Kasumi-1 (cell line): ENCODE data around the gene RFPL4A.
"Not testable (repeated sequence)": the region's sequence is repeated elsewhere in the genome, so short reads cannot be mapped to it uniquely, and the experiment has no call there.

Source experiments
- DNase-seq, 2 experiments: peaks; one replicate each; lab custom pipeline; 2025; lab: John Stamatoyannopoulos, UW

Gene RFPL4A

DNA sequence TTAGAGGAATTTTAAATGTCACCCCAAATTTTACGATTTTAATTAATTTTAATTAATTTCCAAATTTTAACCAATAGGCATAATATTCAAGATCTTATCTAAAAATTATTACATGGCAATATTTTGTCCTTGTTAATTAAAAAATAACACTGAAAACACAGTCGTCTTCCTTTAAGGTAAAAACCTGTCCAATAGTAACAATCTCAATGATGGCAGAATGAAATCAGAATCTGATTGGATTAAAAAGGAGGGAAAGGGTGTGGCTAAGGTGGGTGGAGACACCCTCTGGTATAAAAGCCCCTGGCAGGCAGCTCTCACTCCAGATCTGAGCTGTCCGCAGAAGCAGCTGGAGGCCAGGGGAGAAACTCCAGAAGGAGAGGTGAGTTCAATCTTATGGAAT, at the start of gene RFPL4A:
Gene RFPL4A, plus strand, starts transcription at position 301 of the 400 bp plus-strand sequence. CDS start 2,704 bp downstream, outside the sequence.
- DNase-seq, result not testable (repeated sequence)

DNA sequence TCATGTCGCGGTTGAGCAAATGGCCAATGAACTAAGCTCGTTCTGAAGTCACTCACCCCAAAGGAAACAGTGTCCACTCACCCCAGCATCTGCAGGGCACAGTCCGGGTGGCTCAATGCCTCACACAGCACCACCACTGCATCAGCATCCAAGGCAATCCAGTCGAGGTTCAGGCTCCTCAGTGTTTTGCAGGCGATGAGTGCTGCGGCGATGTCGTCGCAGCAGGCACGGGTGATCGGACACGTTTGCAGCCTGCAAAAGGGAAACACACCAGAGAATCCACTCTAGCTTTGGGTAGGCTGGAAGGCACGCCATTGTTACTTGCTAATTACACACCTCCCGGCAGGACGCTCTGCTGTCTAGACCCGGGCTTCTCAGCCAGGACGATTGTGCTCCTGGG, 47.2 kb upstream of the RFPL4A start:
- no peak for DNase-seq

DNA sequence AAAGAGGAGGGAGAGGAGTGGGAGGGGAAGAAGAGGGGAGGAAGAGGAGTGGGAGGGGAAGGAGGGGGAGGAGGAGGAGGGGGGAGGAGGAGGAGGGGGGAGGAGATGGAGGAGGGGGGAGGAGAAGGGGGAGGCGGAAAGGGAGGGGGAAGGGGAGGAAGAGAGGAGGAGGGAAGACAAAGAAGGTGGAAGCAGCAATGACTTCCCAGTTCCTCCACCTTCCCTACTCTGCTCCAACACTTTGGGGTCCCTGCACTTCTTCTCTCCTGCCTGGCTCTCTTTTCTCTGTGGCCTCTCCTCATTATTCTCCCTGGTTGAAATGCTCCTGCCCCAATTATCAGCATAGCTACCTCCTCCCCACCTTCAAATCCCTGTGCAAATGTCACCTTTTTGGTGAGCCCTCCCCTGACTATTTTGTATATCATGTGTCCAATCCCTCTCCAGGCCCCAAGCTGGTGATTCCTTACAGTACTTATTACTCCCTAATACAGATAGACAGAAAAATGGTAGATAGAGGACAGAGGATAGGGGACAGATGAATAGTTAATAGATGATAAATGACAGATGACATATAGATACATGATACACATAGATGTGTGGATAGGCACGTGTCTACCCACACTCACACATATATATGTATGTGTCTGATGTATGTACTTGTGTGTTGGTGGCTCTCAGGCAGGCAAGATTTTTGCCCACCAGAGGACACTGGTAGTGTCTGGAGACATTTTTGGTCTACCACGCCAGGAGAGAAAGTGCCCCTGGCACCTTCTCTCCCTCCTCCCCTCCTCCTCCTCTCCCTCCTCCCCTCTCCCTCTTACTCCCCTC, 45.9 kb upstream of the RFPL4A start:
- DNase-seq, result no peak

DNA sequence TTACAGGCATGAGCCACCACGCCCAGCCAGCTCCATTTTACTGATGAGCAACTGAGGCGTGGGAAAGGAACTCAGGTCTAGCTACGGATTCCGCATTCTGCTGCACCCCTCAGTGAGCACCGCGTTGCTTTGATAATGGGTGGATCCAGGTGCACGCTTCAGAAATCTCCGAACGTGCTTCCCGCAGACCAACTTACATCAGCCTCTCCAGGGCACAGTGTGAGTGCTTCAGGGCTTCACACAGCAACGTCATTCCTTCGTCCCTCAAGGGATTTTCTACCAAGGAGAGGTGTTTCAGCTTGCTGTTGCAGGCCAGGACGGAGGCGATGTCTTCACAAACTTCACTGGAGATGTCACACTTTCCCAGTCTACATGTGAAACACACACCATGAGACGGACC, 42.4 kb upstream of the RFPL4A start:
- DNase-seq, result no peak

DNA sequence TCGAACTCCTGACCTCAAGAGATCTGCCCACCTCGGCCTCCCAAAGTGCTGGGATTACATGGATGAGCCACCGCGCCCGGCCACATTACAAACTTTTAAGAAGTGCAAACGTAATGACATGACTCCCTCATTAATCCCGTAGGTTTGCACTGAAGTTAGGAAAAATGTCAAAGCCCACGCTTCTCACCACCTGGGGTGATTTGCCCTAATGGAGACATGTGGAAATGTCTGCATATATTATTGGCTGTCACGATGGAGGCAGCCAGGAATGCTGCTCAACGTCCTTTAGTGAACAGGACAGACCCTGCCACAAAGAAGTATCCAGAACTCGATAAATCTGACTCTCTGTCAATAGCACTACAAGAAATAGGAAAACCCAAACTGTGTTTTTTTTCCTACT, 41.6 kb upstream of the RFPL4A start:
- DNase-seq, result no peak

DNA sequence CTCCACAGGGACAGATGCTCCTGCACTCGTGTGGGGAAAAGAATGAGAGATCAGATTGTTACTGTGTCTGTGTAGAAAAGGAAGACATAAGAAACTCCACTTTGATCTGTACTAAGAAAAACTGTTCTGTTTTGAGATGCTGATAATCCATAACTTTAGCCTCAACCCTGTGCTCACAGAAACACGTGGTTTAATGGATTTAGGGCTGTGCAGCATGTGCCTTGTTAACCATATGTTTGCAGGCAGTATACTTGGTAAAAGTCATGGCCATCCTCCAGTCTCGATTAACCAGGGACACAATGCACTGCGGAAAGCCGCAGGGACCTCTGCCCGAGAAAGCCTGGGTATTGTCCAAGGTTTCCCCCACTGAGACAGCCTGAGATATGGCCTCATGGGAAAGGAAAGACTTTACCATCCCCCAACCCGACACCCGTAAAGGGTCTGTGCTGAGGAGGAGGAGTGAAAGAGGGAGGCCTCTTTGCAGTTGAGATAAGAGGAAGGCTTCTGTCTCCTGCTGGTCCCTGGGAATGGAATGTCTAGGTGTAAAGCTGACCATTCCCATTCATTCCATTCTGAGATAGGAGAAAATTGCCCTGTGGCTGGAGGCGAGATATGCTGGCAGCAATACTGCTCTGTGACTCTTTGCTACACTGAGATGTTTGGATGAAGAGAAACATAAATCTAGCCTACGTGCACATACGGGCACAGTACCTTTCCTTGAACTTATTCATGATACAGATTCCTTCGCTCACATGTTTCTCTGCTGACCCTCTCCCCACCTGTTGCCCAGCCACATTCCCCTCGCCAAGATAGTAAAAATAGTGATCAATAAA, 40.8 kb upstream of the RFPL4A start:
- not testable (repeated sequence) for DNase-seq

DNA sequence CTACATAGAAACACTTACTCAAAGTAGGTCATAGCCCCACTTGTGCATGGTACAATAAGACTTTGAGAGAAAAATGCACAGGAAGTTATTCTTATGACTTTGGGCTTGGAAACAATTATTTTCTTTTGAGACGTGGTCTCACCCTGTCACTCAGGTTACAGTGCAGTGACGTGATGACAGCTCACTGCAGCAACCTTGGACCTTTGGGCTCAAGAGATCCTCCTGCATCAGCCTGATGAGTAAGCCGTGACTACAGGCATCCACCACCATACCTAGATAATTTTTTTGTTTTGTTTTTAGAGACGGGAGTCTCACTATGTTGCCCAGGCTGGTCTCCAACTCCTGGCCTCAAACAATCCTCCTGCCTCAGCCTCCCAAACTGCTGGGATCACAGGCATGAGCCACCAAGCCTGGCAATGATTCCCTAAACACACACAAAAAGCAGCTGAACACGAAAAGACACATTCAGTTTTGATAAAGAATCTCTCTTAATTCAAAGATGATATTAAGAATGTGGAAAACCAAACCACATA, 38.6 kb upstream of the RFPL4A start:
- DNase-seq, result no peak

DNA sequence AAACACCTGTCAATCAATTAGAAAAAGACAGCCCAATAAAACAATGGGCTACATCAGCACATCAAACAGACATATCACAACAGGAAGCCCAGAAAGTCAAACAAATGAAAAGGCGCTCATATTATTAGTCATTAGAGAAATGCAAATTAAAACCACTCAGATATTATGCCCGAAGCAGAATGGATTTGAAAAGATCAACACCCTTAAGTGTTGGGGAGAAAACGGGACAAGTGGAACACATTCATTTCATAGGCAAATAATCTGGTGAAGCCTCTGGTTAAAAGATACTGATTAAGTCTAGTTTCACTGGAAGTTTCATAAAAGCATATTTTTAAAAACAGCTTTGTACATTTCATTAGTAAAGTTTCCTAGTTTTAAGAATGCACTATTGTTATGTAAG, 38.1 kb upstream of the RFPL4A start:
- no peak for DNase-seq

DNA sequence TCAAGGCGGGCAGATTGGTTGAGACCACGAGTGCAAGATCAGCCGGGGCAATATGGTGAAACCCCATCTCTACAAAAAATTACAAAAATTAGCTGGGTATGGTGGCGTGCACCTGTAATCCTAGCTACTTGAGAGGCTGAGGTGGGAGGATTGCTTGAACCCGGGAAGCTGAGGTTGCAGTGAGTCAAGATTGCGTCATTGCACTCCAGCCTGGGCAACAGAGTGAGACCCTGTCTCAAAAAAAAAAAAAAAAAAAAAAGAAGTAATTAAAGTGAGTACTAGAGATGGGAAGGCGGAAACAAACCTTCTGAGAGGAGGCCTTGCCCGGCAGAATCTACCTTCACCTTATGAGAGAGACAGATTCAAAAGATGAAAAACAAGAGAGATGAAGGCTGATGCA, 35.4 kb upstream of the RFPL4A start:
- no peak for DNase-seq

DNA sequence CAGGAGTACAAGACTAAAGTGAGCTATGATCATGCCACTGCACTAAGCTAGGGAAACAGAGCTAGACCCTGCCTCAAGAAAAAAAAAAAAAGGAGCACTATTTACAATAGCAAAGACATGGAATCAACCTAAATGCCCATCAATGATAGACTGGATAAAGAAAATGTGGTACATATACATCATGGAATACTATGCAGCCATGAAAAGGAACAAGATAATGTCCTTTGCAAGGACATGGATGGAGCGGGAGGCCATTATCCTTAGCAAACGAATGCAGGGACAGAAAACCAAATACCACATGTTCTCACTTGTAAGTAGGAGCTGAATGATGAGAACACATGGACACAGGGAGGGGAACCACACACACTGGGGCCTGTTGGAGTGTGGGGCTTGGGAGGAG, 28.5 kb upstream of the RFPL4A start:
- DNase-seq, result not testable (repeated sequence)

DNA sequence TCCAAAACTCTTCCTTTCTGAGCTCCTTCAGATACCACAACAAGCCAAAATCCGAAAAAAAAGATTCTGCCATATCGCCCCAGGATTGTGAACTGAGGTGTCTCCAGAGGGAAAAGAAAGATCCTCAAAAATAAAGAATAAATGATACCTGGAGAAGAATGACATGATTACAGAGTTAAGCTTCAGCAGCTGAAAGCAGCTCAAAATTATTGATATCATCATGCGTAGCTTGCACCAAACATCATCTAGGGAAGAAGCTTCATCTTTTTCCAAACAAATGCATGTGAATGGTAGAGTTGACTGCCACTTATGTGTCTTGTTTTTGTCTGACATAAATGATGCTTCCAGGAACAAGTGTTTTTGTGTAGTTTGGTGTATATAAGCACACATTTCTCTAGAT, 20.6 kb upstream of the RFPL4A start, which contains the start of gene NLRP9:
Gene NLRP9, minus strand, starts transcription at position 101 of the 400 bp plus-strand sequence. Its CDS starts 28 bp downstream, at position 73.
- DNase-seq, result no peak

DNA sequence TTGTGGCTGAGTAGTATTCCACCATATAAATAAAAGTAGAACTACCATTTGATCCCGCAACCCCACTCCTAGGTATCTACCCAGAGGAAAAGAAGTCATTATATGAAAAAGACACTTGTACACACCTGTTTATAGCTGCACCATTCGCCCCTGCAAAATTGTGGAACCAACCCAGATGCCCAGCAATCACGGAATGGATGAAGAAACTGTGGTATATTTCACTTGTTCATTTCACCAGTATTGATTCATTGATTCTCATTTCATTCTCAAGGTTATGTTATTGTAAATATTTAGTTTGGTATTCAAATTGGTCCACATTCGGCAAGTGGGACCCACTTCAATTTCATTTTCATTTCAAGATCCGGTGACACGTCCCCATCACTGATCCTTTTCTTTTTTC, 8.2 kb upstream of the RFPL4A start:
- DNase-seq, result no peak

DNA sequence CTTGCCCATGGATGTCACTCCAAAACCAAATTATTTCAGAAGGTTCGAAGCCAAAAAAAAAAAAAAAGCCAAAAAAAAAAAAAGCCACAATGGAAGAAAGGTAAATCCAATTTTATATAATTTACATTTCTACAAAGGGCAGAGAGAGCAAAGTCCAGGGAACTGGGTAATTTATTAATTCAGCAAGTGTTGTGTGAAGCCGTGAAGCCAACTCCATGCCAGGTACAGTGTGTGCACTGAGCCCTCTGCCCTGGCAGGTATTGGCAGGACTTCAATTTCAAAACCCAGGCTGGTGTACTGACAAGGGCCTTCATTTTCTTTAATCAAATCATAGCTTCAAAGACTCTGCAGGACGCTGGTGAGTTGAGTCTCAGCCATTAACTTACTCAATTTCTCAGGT, 5.5 kb upstream of the RFPL4A start:
- no peak for DNase-seq

DNA sequence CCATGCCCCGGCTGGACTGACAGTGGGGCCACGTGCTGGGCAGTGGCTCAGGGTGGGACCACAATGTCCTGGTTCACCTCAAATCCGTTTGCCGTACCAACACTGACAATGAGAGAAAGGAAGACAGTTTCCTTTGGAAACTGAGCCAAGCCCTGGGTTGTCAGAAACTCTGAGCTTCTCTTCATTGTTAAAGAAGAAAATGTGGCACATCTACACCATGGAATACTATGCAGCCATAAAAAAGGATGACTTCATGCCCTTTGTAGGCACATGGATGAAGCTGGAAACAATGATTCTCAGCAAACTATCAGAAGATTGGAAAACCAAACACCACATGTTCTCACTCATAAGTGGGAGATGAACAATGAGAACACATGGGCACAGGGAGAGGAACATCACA, 2.1 kb upstream of the RFPL4A start:
- not testable (repeated sequence) for DNase-seq

DNA sequence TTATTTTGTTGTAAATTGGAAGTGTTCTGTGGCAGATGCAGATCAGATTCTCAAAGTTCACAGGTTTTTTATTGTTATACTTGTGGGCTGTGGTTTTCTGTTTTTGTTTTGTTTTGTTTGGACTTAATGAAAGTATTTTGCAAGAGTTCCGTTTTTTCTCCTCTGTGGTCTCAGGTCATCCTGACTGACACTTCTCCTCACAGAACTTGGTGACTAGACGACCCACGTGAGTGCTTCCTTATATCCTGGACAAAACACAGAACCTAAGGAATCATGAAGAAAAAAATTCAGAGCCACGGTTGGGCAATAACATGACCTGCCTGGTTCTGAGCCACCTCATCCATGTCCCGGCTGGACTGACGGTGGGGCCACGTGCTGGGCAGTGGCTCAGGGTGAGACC, 7.6 kb downstream of the RFPL4A start:
- no peak for DNase-seq

DNA sequence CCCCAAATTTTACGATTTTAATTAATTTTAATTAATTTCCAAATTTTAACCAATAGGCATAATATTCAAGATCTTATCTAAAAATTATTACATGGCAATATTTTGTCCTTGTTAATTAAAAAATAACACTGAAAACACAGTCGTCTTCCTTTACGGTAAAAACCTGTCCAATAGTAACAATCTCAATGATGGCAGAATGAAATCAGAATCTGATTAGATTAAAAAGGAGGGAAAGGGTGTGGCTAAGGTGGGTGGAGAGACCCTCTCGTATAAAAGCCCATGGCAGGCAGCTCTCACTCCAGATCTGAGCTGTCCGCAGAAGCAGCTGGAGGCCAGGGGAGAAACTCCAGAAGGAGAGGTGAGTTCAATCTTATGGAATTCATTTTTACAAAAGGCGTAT, 9.9 kb downstream of the RFPL4A start, which contains the start of gene RFPL4AL1:
Gene RFPL4AL1, plus strand, starts transcription at position 301 of the 400 bp plus-strand sequence. CDS start 2,687 bp downstream, outside the sequence.
- DNase-seq, result not testable (repeated sequence)

DNA sequence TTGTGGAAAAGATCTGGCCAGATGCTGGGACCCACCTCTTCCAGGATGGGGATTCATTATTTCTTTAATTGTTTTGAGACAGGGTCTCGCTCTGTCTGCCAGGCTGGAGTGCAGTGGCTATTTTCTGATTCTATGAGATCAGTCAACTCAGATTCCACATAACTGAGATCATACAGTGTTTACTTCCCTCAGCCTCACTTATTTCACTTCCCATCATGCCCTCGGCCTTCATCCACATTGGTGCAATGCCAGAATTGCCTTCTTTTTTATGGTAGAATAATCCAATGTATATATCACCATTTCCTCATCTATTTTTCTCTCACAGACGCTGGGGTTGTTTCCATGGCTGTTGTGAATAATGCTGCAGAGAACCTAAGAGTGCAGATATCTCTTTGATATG, 10.7 kb downstream of the RFPL4A start:
- not testable (repeated sequence) for DNase-seq

DNA sequence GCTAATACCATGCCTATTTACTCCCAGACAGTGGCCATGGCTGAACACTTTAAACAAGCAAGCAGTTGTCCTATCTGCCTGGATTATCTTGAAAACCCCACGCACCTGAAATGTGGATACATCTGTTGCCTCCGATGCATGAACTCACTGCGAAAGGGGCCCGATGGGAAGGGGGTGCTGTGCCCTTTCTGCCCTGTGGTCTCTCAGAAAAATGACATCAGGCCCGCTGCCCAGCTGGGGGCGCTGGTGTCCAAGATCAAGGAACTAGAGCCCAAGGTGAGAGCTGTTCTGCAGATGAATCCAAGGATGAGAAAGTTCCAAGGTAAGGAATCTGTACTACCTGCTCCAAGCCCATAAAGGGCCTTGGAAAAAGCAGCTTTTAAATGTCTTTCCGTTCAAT, 18.6 kb downstream of the RFPL4A start:
- no peak for DNase-seq

DNA sequence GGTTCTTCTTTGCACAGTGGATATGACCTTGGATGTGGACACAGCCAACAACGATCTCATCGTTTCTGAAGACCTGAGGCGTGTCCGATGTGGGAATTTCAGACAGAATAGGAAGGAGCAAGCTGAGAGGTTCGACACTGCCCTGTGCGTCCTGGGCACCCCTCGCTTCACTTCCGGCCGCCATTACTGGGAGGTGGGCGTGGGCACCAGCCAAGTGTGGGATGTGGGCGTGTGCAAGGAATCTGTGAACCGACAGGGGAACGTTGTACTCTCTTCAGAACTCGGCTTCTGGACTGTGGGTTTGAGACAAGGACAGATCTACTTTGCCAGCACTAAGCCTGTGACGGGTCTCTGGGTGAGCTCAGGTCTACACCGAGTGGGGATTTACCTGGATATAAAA, 19.4 kb downstream of the RFPL4A start:
- no peak for DNase-seq

DNA sequence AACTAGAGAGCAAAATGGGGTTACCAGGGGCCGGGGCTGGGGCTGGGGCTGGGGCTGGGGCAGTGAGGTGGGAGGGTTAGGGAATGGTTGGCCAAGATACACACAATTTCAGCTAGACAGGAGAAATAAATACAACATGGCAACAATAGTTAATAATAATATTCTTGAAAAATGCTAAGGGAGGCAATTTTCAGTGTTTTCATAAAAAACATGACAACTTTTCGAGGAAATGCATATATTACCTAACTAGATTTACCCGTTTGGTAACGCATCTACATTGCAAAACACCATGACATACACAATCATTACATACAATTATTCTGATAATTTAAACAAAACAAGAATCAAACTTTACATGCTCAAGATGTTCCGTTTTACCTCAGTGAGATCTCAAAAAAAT, 22.2 kb downstream of the RFPL4A start:
- no peak for DNase-seq

DNA sequence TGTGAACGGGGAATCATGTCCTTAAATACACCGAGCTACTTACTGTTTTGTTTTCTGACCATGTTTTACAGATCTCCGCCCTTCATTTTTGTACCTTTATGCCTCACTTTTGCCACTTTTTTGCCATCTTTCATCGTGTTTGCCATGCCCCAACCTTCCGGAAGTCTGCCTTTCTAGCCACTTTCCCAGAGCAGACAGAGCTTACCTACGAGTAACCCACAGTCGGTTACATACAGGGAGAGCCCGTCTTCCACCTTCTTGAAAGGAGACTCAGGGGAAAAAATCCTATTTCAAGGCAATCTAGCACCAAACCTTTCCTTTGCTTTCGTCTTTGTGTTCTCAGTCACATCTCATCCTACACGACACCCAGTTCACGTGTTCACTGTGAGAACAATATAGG, 36.1 kb downstream of the RFPL4A start:
- no peak for DNase-seq

DNA sequence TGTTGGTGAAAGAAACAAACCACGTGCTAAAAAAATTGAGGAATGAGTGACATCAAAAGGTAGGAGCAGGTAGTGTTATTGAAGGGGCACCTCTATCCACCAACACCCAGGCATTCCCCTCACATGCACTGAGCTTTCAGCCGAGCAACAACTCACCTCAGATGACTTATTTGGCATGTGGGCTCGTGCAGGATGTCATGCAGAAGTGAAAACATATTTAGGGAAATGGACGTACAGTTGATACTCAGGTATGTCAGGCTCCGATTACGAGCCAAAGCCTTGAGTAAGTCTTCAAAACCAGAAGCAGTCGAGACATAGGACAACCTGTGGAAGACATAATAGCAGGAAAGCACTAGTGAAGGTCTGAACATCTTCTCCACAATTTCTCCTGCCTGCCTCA, 42.5 kb downstream of the RFPL4A start:
- no peak for DNase-seq

DNA sequence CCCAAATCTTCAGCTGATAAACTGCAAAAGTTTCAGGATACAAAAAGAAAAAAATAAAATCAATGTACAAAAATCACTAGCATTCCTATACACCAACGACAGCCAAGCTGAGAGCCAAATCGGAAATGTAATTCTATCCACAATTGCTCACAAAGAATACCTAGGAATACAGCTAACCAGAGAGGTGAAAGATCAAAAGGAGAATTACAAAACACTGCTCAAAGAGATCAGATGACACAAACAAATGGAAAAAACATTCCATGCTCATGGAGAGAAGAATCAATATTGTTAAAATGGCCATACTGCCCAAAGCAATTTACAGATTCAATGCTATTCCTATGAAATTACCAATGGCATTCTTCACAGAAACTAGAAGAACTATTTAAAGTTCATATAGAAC, 43.4 kb downstream of the RFPL4A start:
- no peak for DNase-seq
